ENCODE results near the gene SSTR5.

DNA sequence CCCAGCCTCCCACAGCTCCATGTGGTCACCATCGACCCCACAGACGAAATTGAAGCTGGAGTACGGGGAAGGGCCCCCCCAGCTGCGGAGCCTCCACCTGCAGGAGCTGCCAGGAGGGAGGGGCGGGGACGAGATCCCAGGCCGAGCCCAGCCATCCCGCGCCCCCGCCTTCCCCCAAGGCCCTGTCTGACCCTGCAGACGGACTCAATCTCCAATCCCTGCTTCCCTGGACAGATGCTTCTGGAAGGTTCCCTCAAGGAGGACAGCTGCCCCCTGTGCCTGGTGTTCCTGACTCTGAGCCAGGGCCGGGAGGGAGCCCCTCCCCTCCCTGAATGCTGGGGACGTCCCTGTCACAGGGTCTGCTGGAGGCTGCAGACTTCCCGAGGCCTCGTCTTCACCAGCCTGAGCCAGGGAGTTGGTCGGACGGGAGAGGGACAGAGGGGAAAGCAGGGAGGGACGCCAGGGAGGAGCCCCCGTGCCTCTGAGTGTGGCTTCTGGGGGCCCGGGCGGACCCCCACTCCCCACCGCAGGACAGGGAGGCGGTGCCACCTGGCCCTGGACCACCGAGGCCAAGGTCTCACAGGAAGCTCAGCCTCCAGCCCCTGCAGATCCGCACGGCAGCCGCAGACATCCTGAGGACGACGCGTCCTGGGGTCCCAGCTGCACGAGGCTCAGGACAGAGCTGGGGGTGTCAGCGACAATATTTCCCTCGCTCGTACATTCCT, 44.8 kb downstream of the SSTR5 start:
- TF ChIP-seq, protein P1, sequence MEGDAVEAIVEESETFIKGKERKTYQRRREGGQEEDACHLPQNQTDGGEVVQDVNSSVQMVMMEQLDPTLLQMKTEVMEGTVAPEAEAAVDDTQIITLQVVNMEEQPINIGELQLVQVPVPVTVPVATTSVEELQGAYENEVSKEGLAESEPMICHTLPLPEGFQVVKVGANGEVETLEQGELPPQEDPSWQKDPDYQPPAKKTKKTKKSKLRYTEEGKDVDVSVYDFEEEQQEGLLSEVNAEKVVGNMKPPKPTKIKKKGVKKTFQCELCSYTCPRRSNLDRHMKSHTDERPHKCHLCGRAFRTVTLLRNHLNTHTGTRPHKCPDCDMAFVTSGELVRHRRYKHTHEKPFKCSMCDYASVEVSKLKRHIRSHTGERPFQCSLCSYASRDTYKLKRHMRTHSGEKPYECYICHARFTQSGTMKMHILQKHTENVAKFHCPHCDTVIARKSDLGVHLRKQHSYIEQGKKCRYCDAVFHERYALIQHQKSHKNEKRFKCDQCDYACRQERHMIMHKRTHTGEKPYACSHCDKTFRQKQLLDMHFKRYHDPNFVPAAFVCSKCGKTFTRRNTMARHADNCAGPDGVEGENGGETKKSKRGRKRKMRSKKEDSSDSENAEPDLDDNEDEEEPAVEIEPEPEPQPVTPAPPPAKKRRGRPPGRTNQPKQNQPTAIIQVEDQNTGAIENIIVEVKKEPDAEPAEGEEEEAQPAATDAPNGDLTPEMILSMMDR (IDR thresholded peaks at IDR 0.05 in 2 of 3, conservative IDR thresholded peaks at IDR 0.05 in 1 of 3; ENCODE audit: control insufficient read depth in 2 of 3, extremely low read depth in 1 of 3, insufficient read depth in 1 of 3, low read depth in 3 of 3, low read length in 3 of 3): no peak
- TF ChIP-seq, protein P2, sequence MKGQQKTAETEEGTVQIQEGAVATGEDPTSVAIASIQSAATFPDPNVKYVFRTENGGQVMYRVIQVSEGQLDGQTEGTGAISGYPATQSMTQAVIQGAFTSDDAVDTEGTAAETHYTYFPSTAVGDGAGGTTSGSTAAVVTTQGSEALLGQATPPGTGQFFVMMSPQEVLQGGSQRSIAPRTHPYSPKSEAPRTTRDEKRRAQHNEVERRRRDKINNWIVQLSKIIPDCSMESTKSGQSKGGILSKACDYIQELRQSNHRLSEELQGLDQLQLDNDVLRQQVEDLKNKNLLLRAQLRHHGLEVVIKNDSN (IDR thresholded peaks at IDR 0.05; ENCODE audit: borderline replicate concordance, extremely low read length, insufficient read depth, low read depth, low read length): no peak
- TF ChIP-seq SMC3 (IDR thresholded peaks at IDR 0.05; ENCODE audit: borderline replicate concordance, low read length) (no peak), CHD2 (IDR thresholded peaks at IDR 0.05; ENCODE audit: borderline replicate concordance, low read depth, low read length) (no peak), EGR1 (IDR thresholded peaks at IDR 0.05; ENCODE audit: borderline replicate concordance in 1 of 2, low read depth in 2 of 2, low read length in 2 of 2) (no peak), POLR2AphosphoS5 (IDR thresholded peaks at IDR 0.05; ENCODE audit: low read length) (no peak), MEF2B (IDR thresholded peaks at IDR 0.05; ENCODE audit: partially characterized antibody, poor library complexity, severe bottlenecking) (no peak), RAD21 (IDR thresholded peaks at IDR 0.05; ENCODE audit: insufficient read depth, low read depth, low read length) (no peak), STAT1 (conservative IDR thresholded peaks at IDR 0.05) (no peak), ZSCAN29 (IDR thresholded peaks at IDR 0.05) (no peak), EP300 (IDR thresholded peaks at IDR 0.05; ENCODE audit: borderline replicate concordance in 1 of 2, control insufficient read depth in 1 of 2, low read depth in 2 of 2, low read length in 2 of 2) (no peak)
- TF ChIP-seq, protein P3, sequence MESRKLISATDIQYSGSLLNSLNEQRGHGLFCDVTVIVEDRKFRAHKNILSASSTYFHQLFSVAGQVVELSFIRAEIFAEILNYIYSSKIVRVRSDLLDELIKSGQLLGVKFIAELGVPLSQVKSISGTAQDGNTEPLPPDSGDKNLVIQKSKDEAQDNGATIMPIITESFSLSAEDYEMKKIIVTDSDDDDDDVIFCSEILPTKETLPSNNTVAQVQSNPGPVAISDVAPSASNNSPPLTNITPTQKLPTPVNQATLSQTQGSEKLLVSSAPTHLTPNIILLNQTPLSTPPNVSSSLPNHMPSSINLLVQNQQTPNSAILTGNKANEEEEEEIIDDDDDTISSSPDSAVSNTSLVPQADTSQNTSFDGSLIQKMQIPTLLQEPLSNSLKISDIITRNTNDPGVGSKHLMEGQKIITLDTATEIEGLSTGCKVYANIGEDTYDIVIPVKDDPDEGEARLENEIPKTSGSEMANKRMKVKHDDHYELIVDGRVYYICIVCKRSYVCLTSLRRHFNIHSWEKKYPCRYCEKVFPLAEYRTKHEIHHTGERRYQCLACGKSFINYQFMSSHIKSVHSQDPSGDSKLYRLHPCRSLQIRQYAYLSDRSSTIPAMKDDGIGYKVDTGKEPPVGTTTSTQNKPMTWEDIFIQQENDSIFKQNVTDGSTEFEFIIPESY (IDR thresholded peaks at IDR 0.05): no peak
- TF ChIP-seq, protein P4, sequence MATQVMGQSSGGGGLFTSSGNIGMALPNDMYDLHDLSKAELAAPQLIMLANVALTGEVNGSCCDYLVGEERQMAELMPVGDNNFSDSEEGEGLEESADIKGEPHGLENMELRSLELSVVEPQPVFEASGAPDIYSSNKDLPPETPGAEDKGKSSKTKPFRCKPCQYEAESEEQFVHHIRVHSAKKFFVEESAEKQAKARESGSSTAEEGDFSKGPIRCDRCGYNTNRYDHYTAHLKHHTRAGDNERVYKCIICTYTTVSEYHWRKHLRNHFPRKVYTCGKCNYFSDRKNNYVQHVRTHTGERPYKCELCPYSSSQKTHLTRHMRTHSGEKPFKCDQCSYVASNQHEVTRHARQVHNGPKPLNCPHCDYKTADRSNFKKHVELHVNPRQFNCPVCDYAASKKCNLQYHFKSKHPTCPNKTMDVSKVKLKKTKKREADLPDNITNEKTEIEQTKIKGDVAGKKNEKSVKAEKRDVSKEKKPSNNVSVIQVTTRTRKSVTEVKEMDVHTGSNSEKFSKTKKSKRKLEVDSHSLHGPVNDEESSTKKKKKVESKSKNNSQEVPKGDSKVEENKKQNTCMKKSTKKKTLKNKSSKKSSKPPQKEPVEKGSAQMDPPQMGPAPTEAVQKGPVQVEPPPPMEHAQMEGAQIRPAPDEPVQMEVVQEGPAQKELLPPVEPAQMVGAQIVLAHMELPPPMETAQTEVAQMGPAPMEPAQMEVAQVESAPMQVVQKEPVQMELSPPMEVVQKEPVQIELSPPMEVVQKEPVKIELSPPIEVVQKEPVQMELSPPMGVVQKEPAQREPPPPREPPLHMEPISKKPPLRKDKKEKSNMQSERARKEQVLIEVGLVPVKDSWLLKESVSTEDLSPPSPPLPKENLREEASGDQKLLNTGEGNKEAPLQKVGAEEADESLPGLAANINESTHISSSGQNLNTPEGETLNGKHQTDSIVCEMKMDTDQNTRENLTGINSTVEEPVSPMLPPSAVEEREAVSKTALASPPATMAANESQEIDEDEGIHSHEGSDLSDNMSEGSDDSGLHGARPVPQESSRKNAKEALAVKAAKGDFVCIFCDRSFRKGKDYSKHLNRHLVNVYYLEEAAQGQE (IDR thresholded peaks at IDR 0.05; ENCODE audit: low read depth, low read length): no peak

All from GM12878 (cell line).